Uterus (tissue), 4 donors: Measurements from ENCODE around the gene KLF13. TPM values are rescaled to one million over a fixed set of nuclear protein-coding genes. Genes with fewer than 3 reads are reported as not detected.

Source experiments
- DNase-seq, 2 donors: peaks; one replicate each; pipeline ENCODE4 v3.0.0-alpha.2; 2019 to 2020
- H3K27ac ChIP-seq, 2 donors: fragments of 200-600 bp; sonication (generic); 1 replicate in 1 of 2; 2 replicates in 1 of 2; pipeline ENCODE4 v1.5.1; 2016 to 2018
- H3K27me3 ChIP-seq, 2 donors: fragments of 200-600 bp; sonication (generic); one replicate each; pipeline ENCODE4 v1.5.1; 2018 to 2019; ENCODE audit warnings: control low read depth in 1 of 2
- H3K36me3 ChIP-seq, 2 donors: fragments of 200-600 bp; sonication (generic); one replicate each; pipeline ENCODE4 v1.5.1; 2019; ENCODE audit warnings: control low read depth in 1 of 2
- H3K4me1 ChIP-seq, 2 donors: fragments of 200-600 bp; sonication (generic); one replicate each; pipeline ENCODE4 v1.5.1; 2018 to 2019; ENCODE audit warnings: control low read depth in 1 of 2
- H3K4me3 ChIP-seq, 2 donors: fragments of 200-600 bp; sonication (generic); 1 replicate in 1 of 2; 2 replicates in 1 of 2; pipeline ENCODE4 v1.5.1; 2018 to 2019; ENCODE audit warnings: mild to moderate bottlenecking in 1 of 2
- H3K9me3 ChIP-seq, 2 donors: fragments of 200-600 bp; sonication (generic); one replicate each; pipeline ENCODE4 v1.5.1; 2019; ENCODE audit warnings: control low read depth in 1 of 2
- CTCF ChIP-seq, 4 experiments: fragments of 200-600 bp in 2 of 4; fragments of 450-650 bp in 2 of 4; sonication (generic) in 2 of 4; IDR thresholded peaks; one replicate each; pipeline ENCODE4 v1.5.1; 2016 to 2019; ENCODE audit warnings: antibody characterized with exemption in 4 of 4, mild to moderate bottlenecking in 2 of 4, moderate library complexity in 1 of 4
- POLR2A ChIP-seq, 2 donors: fragments of 450-650 bp; IDR thresholded peaks; one replicate each; pipeline ENCODE4 v1.6.1; 2016; ENCODE audit warnings: antibody characterized with exemption in 2 of 2, mild to moderate bottlenecking in 1 of 2, moderate library complexity in 1 of 2
- intact Hi-C: fragments of 100-400 bp; cut with DNase I; formaldehyde crosslinking; loops from one replicate; pipeline ENCODE4 v1.15.1; 2023; ENCODE audit warnings: low total_unique reads
- total RNA-seq, 4 donors: library from RNA; depleted of rRNA in 3 of 4; stranded (reverse); fragments of >200 nt in 3 of 4; gene quantifications; one replicate each; pipeline versions ENCODE4 v1.1.0 to v1.2.4, GENCODE V29; 2014 to 2023
- donor health status: DM: yes; HTN: yes; CAD: no.

The KLF13 gene
- total RNA-seq, 4 donors from 2014 or later: 20.2 to 58.8 (median 25.7) TPM

GRCh38 chr15:31279221-31280045, 47.2 kb upstream of the KLF13 start:
- H3K36me3 ChIP-seq: no peaks in the 10 kb centered on the region
- H3K27ac ChIP-seq: no peak overlapping the region
- no peak for DNase-seq

GRCh38 chr15:31280046-31280830, 46.4 kb upstream of the KLF13 start:
- no peak for TF ChIP-seq POLR2A (IDR thresholded peaks at IDR 0.05)
- no peak for TF ChIP-seq CTCF (IDR thresholded peaks at IDR 0.05)
- intact Hi-C loops: no loop called here
- no peaks in the 10 kb centered on the region for H3K27me3 ChIP-seq
- no peak overlapping the region for H3K27ac ChIP-seq
- H3K9me3 ChIP-seq: no peaks in the 10 kb centered on the region
- H3K4me1 ChIP-seq: no peaks in the 10 kb centered on the region
- peak in 1 of 2 donors; percentile 8 for DNase-seq
- H3K4me3 ChIP-seq: no peak overlapping the region
- H3K36me3 ChIP-seq: no peaks in the 10 kb centered on the region

More at GRCh38 chr15:31279221-31280045, 47.2 kb upstream of the KLF13 start:
- H3K9me3 ChIP-seq: no peaks in the 10 kb centered on the region
- H3K4me3 ChIP-seq: no peak overlapping the region
- H3K27me3 ChIP-seq: no peaks in the 10 kb centered on the region
- TF ChIP-seq CTCF (IDR thresholded peaks at IDR 0.05) (no peak), POLR2A (IDR thresholded peaks at IDR 0.05) (no peak)
- H3K4me1 ChIP-seq: no peaks in the 10 kb centered on the region
- intact Hi-C loops: no loop called here

GRCh38 chr15:31280831-31281216, 45.8 kb upstream of the KLF13 start:
- Histone ChIP-seq H3K27ac (no peak overlapping the region), H3K4me3 (no peak overlapping the region), H3K4me1 (no peaks in the 10 kb centered on the region), H3K9me3 (no peaks in the 10 kb centered on the region), H3K36me3 (no peaks in the 10 kb centered on the region), H3K27me3 (no peaks in the 10 kb centered on the region)
- no peak for TF ChIP-seq CTCF (IDR thresholded peaks at IDR 0.05)
- no peak for TF ChIP-seq POLR2A (IDR thresholded peaks at IDR 0.05)
- intact Hi-C loops: no loop called here
- peak in 1 of 2 donors; percentile 11 for DNase-seq

GRCh38 chr15:31283043-31283442, 43.6 kb upstream of the KLF13 start:
- no peaks in the 10 kb centered on the region for H3K9me3 ChIP-seq
- no peak for TF ChIP-seq CTCF (IDR thresholded peaks at IDR 0.05)
- TF ChIP-seq POLR2A (IDR thresholded peaks at IDR 0.05): no peak
- H3K27ac ChIP-seq: no peak overlapping the region
- no peaks in the 10 kb centered on the region for H3K36me3 ChIP-seq
- intact Hi-C loops: no loop called here
- no peak for DNase-seq
- no peak overlapping the region for H3K4me3 ChIP-seq
- no peaks in the 10 kb centered on the region for H3K27me3 ChIP-seq
- H3K4me1 ChIP-seq: no peaks in the 10 kb centered on the region

- TF ChIP-seq POLR2A (IDR thresholded peaks at IDR 0.05) (no peak), CTCF (IDR thresholded peaks at IDR 0.05) (no peak)
- intact Hi-C loops: no loop called here
- H3K36me3 ChIP-seq: no peaks in the 10 kb centered on the region
- H3K9me3 ChIP-seq: no peaks in the 10 kb centered on the region
- no peaks in the 10 kb centered on the region for H3K27me3 ChIP-seq
- DNase-seq: no peak
- H3K4me1 ChIP-seq: no peaks in the 10 kb centered on the region
- H3K27ac ChIP-seq: no peak overlapping the region
- no peak overlapping the region for H3K4me3 ChIP-seq
These were observed 40.8 kb upstream of the KLF13 start for GRCh38 chr15:31285772-31286261.
